B cell (primary cell): Measurements from ENCODE around the gene MYCBP2.

Experiments used
- EZH2 ChIP-seq: IDR thresholded peaks from 2 replicates; pipeline ENCODE4 v1.6.1; 2012; ENCODE audit warnings: borderline replicate concordance, low read depth, mild to moderate bottlenecking, moderate library complexity, low read length; ENCODE audit not compliant: insufficient read depth, poor library complexity, severe bottlenecking
- TF ChIP-seq, protein P1 (sequence below): fragments of 200-600 bp; IDR thresholded peaks from one replicate; pipeline ENCODE4 v1.8.0; 2022; ENCODE audit warnings: antibody characterized with exemption, mild to moderate bottlenecking

DNA sequence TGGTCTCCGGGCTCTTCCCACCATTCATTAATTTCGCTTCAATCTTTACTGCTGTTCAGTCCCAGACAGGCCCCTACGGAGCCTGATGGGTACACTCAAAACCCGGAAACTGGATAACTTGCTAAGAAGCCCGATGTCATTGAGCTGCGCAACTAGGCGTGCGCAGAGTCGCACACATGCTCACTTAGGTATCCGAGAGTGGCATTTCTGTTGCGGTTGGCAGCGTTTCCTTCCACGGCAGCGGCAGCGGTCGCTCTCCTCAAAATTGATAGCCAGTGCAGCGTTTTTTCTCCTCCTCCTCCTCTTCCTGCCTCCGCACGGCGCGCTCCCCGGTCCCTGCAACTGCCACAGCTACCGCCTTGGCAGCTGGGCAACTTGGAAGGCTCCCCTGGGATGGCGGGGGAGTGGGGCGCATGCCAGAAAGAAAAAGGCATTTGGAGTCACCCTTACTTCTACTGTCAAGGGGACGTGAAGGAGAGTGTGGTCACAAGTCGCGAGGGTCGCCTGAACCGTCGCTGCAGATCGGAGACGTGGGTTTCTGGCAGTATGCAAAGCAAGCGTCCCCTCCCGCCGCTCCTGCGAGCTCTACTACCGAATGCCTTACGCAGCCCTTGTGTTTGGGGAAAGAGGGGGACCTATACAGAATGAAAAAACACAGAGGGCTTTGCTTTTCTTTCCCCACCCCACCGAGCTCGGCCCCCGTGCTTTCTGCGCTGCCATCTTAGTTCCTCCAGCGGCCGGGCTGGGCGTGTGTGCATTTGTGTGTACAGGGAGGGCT is 2.4 kb upstream of the MYCBP2 start:
- TF ChIP-seq, protein P1, sequence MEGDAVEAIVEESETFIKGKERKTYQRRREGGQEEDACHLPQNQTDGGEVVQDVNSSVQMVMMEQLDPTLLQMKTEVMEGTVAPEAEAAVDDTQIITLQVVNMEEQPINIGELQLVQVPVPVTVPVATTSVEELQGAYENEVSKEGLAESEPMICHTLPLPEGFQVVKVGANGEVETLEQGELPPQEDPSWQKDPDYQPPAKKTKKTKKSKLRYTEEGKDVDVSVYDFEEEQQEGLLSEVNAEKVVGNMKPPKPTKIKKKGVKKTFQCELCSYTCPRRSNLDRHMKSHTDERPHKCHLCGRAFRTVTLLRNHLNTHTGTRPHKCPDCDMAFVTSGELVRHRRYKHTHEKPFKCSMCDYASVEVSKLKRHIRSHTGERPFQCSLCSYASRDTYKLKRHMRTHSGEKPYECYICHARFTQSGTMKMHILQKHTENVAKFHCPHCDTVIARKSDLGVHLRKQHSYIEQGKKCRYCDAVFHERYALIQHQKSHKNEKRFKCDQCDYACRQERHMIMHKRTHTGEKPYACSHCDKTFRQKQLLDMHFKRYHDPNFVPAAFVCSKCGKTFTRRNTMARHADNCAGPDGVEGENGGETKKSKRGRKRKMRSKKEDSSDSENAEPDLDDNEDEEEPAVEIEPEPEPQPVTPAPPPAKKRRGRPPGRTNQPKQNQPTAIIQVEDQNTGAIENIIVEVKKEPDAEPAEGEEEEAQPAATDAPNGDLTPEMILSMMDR: no peak
- no peak for TF ChIP-seq EZH2
